ENCODE results near the gene CMTM4.

- TF ChIP-seq EZH2 (IDR thresholded peaks at IDR 0.05) = no peak
- TF ChIP-seq JUND (IDR thresholded peaks at IDR 0.05) = no peak
- no peak for TF ChIP-seq MAX (IDR thresholded peaks at IDR 0.05)
Measured at GRCh38 chr16:66609139-66609510, 87.4 kb downstream of the CMTM4 start.

All from HCT116 (cell line).